Lower leg skin (tissue), 3 donors: ENCODE measurements around the gene CHRND.

Source experiments
- CTCF ChIP-seq, 3 donors: fragments of 450-650 bp; IDR thresholded peaks; one replicate each; pipeline ENCODE4 v1.5.1; 2016; ENCODE audit warnings: antibody characterized with exemption in 3 of 3, mild to moderate bottlenecking in 3 of 3, moderate library complexity in 2 of 3
- POLR2A ChIP-seq, 2 donors: fragments of 450-650 bp; IDR thresholded peaks; one replicate each; pipeline ENCODE4 v1.6.1; 2016 to 2017; ENCODE audit warnings: antibody characterized with exemption in 2 of 2, mild to moderate bottlenecking in 1 of 2, moderate library complexity in 1 of 2

DNA sequence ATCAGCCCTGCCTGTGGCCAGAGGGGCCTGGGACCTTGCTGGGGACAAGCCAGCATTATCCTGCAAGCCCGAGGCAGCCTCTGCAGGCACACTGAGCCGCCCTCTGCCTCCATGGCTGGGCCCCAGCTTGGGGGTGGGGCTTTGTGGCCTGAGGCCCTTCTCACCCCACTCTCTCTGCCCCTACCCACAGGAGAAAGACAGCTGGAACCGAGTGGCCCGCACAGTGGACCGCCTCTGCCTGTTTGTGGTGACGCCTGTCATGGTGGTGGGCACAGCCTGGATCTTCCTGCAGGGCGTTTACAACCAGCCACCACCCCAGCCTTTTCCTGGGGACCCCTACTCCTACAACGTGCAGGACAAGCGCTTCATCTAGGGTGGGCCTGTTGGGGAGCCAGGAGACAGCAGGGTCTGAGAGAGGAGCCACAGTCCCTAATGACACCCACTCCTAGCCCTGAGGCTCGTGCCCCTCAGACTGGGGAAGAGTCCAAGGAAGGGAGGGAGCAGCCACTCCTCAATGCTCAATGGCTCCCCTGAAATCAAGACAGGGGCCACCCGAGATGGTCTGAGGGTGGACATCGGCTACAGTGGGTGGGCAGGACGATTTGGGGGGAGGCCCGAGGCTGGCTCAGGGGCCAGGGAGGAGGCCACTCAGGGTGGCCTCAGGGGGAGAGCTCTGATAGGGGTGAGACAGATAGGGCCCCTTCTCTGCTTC lies 9.1 kb downstream of the CHRND start:
- TF ChIP-seq CTCF (IDR thresholded peaks at IDR 0.05), result no peak
- no peak for TF ChIP-seq POLR2A (IDR thresholded peaks at IDR 0.05)
